ENCODE results near the gene SLC30A1.
"Not testable (repeated sequence)": the region's sequence is repeated elsewhere in the genome, so short reads cannot be mapped to it uniquely, and the experiment has no call there.

SLC30A1 gene

GRCh38 chr1:211541720-211542477, 37.1 kb downstream of the SLC30A1 start:
- H3K36me3 ChIP-seq = no peaks in the 10 kb centered on the region
- no peak for DNase-seq
- no peak overlapping the region for H3K4me3 ChIP-seq (ENCODE audit: low read depth, low read length)
- no peak for TF ChIP-seq CTCF (IDR thresholded peaks at IDR 0.05; ENCODE audit: low read depth, low read length)
- H3K27me3 ChIP-seq = no peaks in the 10 kb centered on the region
- no peaks in the 10 kb centered on the region for H3K4me1 ChIP-seq
- H3K9me3 ChIP-seq = no peaks in the 10 kb centered on the region

- TF ChIP-seq CTCF (IDR thresholded peaks at IDR 0.05; ENCODE audit: low read depth, low read length) = no peak
- H3K36me3 ChIP-seq = no peaks in the 10 kb centered on the region
- H3K27me3 ChIP-seq = no peaks in the 10 kb centered on the region
- no peaks in the 10 kb centered on the region for H3K9me3 ChIP-seq
- H3K4me3 ChIP-seq (ENCODE audit: low read depth, low read length) = no peak overlapping the region
- DNase-seq = no peak
- no peaks in the 10 kb centered on the region for H3K4me1 ChIP-seq
Measured at GRCh38 chr1:211541278-211541677, 37.7 kb downstream of the SLC30A1 start.

GRCh38 chr1:211540824-211541223, 38.1 kb downstream of the SLC30A1 start:
- not testable (repeated sequence) for DNase-seq; H3K4me3 ChIP-seq (ENCODE audit: low read depth, low read length); H3K4me1 ChIP-seq; H3K27me3 ChIP-seq; H3K9me3 ChIP-seq; H3K36me3 ChIP-seq

- H3K36me3 ChIP-seq = no peaks in the 10 kb centered on the region
- H3K27me3 ChIP-seq = no peaks in the 10 kb centered on the region
- no peak overlapping the region for H3K4me3 ChIP-seq (ENCODE audit: low read depth, low read length)
- no peak for TF ChIP-seq CTCF (IDR thresholded peaks at IDR 0.05; ENCODE audit: low read depth, low read length)
- DNase-seq = no peak
- no peaks in the 10 kb centered on the region for H3K4me1 ChIP-seq
- no peaks in the 10 kb centered on the region for H3K9me3 ChIP-seq
Measured at GRCh38 chr1:211538287-211538686, 40.7 kb downstream of the SLC30A1 start.

GRCh38 chr1:211537253-211537652, 41.7 kb downstream of the SLC30A1 start:
- no peaks in the 10 kb centered on the region for H3K36me3 ChIP-seq
- no peak for TF ChIP-seq CTCF (IDR thresholded peaks at IDR 0.05; ENCODE audit: low read depth, low read length)
- DNase-seq = no peak

GRCh38 chr1:211536606-211537005, 42.4 kb downstream of the SLC30A1 start:
- H3K36me3 ChIP-seq = no peaks in the 10 kb centered on the region
- no peaks in the 10 kb centered on the region for H3K9me3 ChIP-seq
- H3K4me3 ChIP-seq (ENCODE audit: low read depth, low read length) = no peak overlapping the region
- H3K4me1 ChIP-seq = no peaks in the 10 kb centered on the region
- TF ChIP-seq CTCF (IDR thresholded peaks at IDR 0.05; ENCODE audit: low read depth, low read length) = no peak
- no peak for DNase-seq
- H3K27me3 ChIP-seq = no peaks in the 10 kb centered on the region

More at GRCh38 chr1:211537253-211537652, 41.7 kb downstream of the SLC30A1 start:
- Histone ChIP-seq H3K9me3 (no peaks in the 10 kb centered on the region), H3K4me3 (ENCODE audit: low read depth, low read length) (no peak overlapping the region), H3K4me1 (no peaks in the 10 kb centered on the region), H3K27me3 (no peaks in the 10 kb centered on the region)

All from BE2C (cell line).